Astrocyte of the cerebellum (primary cell): ENCODE data around the gene CHMP1A.
"Not testable (repeated sequence)": the region's sequence is repeated elsewhere in the genome, so short reads cannot be mapped to it uniquely, and the experiment has no call there.

Experiments used
- DNase-seq: peaks from one replicate; pipeline ENCODE4 v3.0.0-alpha.2; 2011; ENCODE audit warnings: low read depth
- H3K4me3 ChIP-seq: 2 replicates; pipeline ENCODE4 v1.5.1; 2011; ENCODE audit warnings: mild to moderate bottlenecking, low read depth, low read length, moderate library complexity
- CTCF ChIP-seq: IDR thresholded peaks from 2 replicates; pipeline ENCODE4 v1.5.1; 2012; ENCODE audit warnings: low read length, low read depth, moderate library complexity, mild to moderate bottlenecking; ENCODE audit errors: missing control alignments
- in situ Hi-C: cut with HindIII; loops from 2 replicates; pipeline ENCODE4 v1.10.0; 2017; ENCODE audit warnings: low sequenced_read_pairs

The CHMP1A gene

GRCh38 chr16:89695875-89696669, 38.6 kb upstream of the CHMP1A start:
- TF ChIP-seq CTCF: no peak
- no peak overlapping the region for H3K4me3 ChIP-seq
- in situ Hi-C loops: loop anchor here (25.0 kb wide), 1 partner anchor 409 kb away; no protein-coding TSS in a partner anchor
- no peak for DNase-seq

- in situ Hi-C loops: loop anchor here (25.0 kb wide), 1 partner anchor 408 kb away; no protein-coding TSS in a partner anchor
- no peak for TF ChIP-seq CTCF
- no peak for DNase-seq
- no peak overlapping the region for H3K4me3 ChIP-seq
Measured at GRCh38 chr16:89695086-89695874, 37.8 kb upstream of the CHMP1A start.

GRCh38 chr16:89694784-89695085, 37.2 kb upstream of the CHMP1A start:
- in situ Hi-C loops: loop anchor here (25.0 kb wide), 1 partner anchor 407 kb away; no protein-coding TSS in a partner anchor
- not testable (repeated sequence) for DNase-seq, H3K4me3 ChIP-seq

- TF ChIP-seq CTCF: no peak
- no peak for DNase-seq
- in situ Hi-C loops: loop anchor here (25.0 kb wide), 1 partner anchor 407 kb away; no protein-coding TSS in a partner anchor
- no peak overlapping the region for H3K4me3 ChIP-seq
Measured at GRCh38 chr16:89693931-89694783, 36.6 kb upstream of the CHMP1A start.

GRCh38 chr16:89693289-89693731, 35.8 kb upstream of the CHMP1A start:
- H3K4me3 ChIP-seq: no peak overlapping the region

More at GRCh38 chr16:89693289-89693731, 35.8 kb upstream of the CHMP1A start:
- DNase-seq: no peak
- TF ChIP-seq CTCF: no peak
- in situ Hi-C loops: loop anchor here (25.0 kb wide), 1 partner anchor 406 kb away; no protein-coding TSS in a partner anchor
